Thymus (tissue), 11 donors: ENCODE data around the gene SLC25A42. TPM values are rescaled to one million over a fixed set of nuclear protein-coding genes. Genes with fewer than 3 reads are reported as not detected.
"Not testable (repeated sequence)": the region's sequence is repeated elsewhere in the genome, so short reads cannot be mapped to it uniquely, and the experiment has no call there.

Experiments used
- DNase-seq, 9 donors: peaks; one replicate each; pipeline ENCODE4 v3.0.0-alpha.2; 2013; ENCODE audit warnings: low spot score in 9 of 9, low read depth in 6 of 9, missing footprints in 1 of 9
- H3K27ac ChIP-seq, 2 donors: one replicate each; pipeline ENCODE4 v1.5.1; 2013; ENCODE audit warnings: control low read depth in 1 of 2, low read depth in 1 of 2, low read length in 1 of 2, mild to moderate bottlenecking in 1 of 2, moderate library complexity in 1 of 2
- H3K27me3 ChIP-seq, 2 donors: one replicate each; pipeline ENCODE4 v1.5.1; 2013; ENCODE audit warnings: low read length in 1 of 2; ENCODE audit not compliant: control insufficient read depth in 2 of 2, insufficient read depth in 1 of 2
- H3K36me3 ChIP-seq, 2 donors: one replicate each; pipeline ENCODE4 v1.5.1; 2013; ENCODE audit warnings: low read length in 1 of 2, mild to moderate bottlenecking in 1 of 2, moderate library complexity in 1 of 2; ENCODE audit not compliant: control insufficient read depth in 2 of 2, insufficient read depth in 2 of 2
- H3K4me1 ChIP-seq, 2 donors: one replicate each; pipeline ENCODE4 v1.5.1; 2013; ENCODE audit warnings: low read length in 2 of 2; ENCODE audit not compliant: control insufficient read depth in 2 of 2, insufficient read depth in 2 of 2
- H3K4me3 ChIP-seq, 2 donors: one replicate each; pipeline ENCODE4 v1.5.1; 2013; ENCODE audit warnings: low read length in 2 of 2, control low read depth in 1 of 2, mild to moderate bottlenecking in 1 of 2
- H3K9me3 ChIP-seq, 2 donors: one replicate each; pipeline ENCODE4 v1.5.1; 2013; ENCODE audit warnings: low read length in 1 of 2, mild to moderate bottlenecking in 1 of 2; ENCODE audit not compliant: control insufficient read depth in 2 of 2, insufficient read depth in 1 of 2
- WGBS: extraction: QIAGEN DNeasy Blood & Tissue Kit; methylation state at CpG from one replicate; pipeline ENCODE4 v1.1.7; 2013; 5-methylcytosine and 5-hydroxymethylcytosine counted together
- polyA plus RNA-seq: library from polyadenylated mRNA; stranded (reverse); fragments of 200-250 nt; gene quantifications from one replicate; pipeline ENCODE4 v1.2.3, GENCODE V29; 2013
- total RNA-seq: library from RNA; stranded (reverse); fragments of 120-200 nt; gene quantifications from one replicate; pipeline ENCODE4 v1.2.4, GENCODE V29; 2013
- donor health status: healthy.

SLC25A42 gene
- total and polyA plus RNA-seq, 2 donors = 5.8 to 10.9 TPM

- Histone ChIP-seq H3K36me3 (peaks cover 0 to 8% of the 10 kb centered on the region in 2 donors), H3K9me3 (peaks cover 5 to 21% of the 10 kb centered on the region in 2 donors), H3K27me3 (peaks cover 0 to 2% of the 10 kb centered on the region in 2 donors), H3K27ac (no peak overlapping the region), H3K4me1 (peaks cover 23 to 29% of the 10 kb centered on the region in 2 donors), H3K4me3 (no peak overlapping the region)
- no peak for DNase-seq
- WGBS = 69% methylated on average over 6 of the region's 6 CpGs
These were observed 70.2 kb downstream of the SLC25A42 start for GRCh38 chr19:19133985-19134384.

- Histone ChIP-seq H3K4me3 (no peak overlapping the region), H3K27ac (no peak overlapping the region), H3K9me3 (peaks cover 5 to 21% of the 10 kb centered on the region in 2 donors), H3K27me3 (peaks cover 0 to 2% of the 10 kb centered on the region in 2 donors), H3K36me3 (peaks cover 0 to 6% of the 10 kb centered on the region in 2 donors), H3K4me1 (peaks cover 25 to 31% of the 10 kb centered on the region in 2 donors)
- 20% methylated on average over 21 of the region's 21 CpGs for WGBS
- DNase-seq = peak in 7 of 9 donors; percentile 24 to 82 (median 59)
These were observed 70.9 kb downstream of the SLC25A42 start for GRCh38 chr19:19134687-19135158.

GRCh38 chr19:19135713-19136112, 71.9 kb downstream of the SLC25A42 start:
- not testable (repeated sequence) for H3K4me3 ChIP-seq, DNase-seq, H3K27me3 ChIP-seq, H3K27ac ChIP-seq, H3K36me3 ChIP-seq
- peaks cover 5 to 21% of the 10 kb centered on the region in 2 donors for H3K9me3 ChIP-seq
- WGBS = 93% methylated on average over 6 of the region's 6 CpGs
- H3K4me1 ChIP-seq = peaks cover 25 to 31% of the 10 kb centered on the region in 2 donors

DNA sequence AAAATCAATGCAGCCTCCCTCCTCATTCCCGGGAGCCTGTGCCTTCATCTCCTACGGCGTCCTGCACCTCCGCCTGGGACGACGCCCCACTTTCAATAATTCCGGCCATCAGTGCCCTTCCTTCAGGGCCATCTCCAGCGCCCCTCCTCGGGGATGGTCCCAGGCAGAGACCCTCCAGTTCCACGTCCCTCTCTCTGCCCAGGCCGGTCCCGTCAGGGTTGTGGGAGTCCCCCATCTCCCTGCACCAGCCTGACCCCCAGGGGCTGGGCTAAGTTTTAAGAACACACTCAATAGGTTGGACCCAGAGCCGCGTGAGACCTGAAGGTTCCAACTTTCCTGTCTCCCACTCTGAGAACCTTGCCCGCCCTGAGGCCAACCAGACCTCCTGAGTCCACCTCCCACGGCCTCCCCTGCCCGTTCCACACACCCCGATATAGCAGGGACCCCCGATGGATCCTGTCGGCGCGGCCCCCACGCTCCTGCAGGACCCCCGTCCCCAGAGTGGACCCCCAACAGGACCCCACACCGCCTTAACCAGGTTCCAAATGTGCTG, 73.8 kb downstream of the SLC25A42 start:
- DNase-seq = no peak
- WGBS = 38% methylated on average over 25 of the region's 25 CpGs
- H3K27me3 ChIP-seq = peaks cover 0 to 2% of the 10 kb centered on the region in 2 donors
- H3K27ac ChIP-seq = no peak overlapping the region
- H3K4me3 ChIP-seq = peak overlapping the region; percentile 54 to 69
- peaks cover 25 to 31% of the 10 kb centered on the region in 2 donors for H3K4me1 ChIP-seq
- H3K36me3 ChIP-seq = no peaks in the 10 kb centered on the region
- peaks cover 0 to 11% of the 10 kb centered on the region in 2 donors for H3K9me3 ChIP-seq

- WGBS = 3% methylated on average over 42 of the region's 42 CpGs
- peaks cover 0 to 5% of the 10 kb centered on the region in 2 donors for H3K9me3 ChIP-seq
- no peak within 1 kb of the TSS for H3K27ac ChIP-seq
- H3K4me3 ChIP-seq = peak within 1 kb of the TSS; percentile 54 to 69
- peaks cover 0 to 2% of the 10 kb centered on the region in 2 donors for H3K27me3 ChIP-seq
- peaks cover 25 to 31% of the 10 kb centered on the region in 2 donors for H3K4me1 ChIP-seq
- peak; percentile 93 to 99 (median 98) for DNase-seq
- H3K36me3 ChIP-seq = no peaks in the 10 kb centered on the region
These were observed 74.6 kb downstream of the SLC25A42 start, which contains the start of gene TMEM161A for GRCh38 chr19:19138109-19138981. TSS of gene TMEM161A (minus strand) at chr19:19138478. CDS start at chr19:19138428, 50 bp downstream.

DNA sequence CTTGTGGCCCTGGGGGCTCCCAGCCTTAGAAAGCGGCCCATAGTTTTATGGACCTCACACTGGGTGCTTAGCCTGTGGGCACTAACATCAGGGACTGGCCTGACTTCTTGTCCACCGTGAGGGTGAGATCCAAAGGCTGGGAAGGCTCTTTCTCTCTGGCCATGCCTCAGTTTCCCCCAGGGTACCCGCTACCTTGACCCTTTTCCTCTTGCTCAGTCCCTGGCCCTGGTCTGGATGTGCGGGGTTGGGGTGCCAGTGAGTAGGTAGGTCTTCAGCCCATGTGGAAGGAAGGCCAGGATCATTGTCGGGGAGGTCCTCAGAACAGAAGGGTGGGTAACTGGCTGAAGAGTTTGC, 76.1 kb downstream of the SLC25A42 start:
- WGBS = 49% methylated on average over 5 of the region's 5 CpGs
- no peak for DNase-seq
- H3K9me3 ChIP-seq = peaks cover 0 to 5% of the 10 kb centered on the region in 2 donors
- no peak overlapping the region for H3K27ac ChIP-seq
- H3K4me3 ChIP-seq = no peak overlapping the region
- peaks cover 16 to 20% of the 10 kb centered on the region in 2 donors for H3K4me1 ChIP-seq
- H3K27me3 ChIP-seq = peaks cover 0 to 2% of the 10 kb centered on the region in 2 donors
- H3K36me3 ChIP-seq = no peaks in the 10 kb centered on the region

GRCh38 chr19:19140476-19140875, 76.7 kb downstream of the SLC25A42 start:
- no peak overlapping the region for H3K27ac ChIP-seq
- H3K27me3 ChIP-seq = peaks cover 0 to 2% of the 10 kb centered on the region in 2 donors
- no peaks in the 10 kb centered on the region for H3K36me3 ChIP-seq
- 79% methylated on average over 5 of the region's 5 CpGs for WGBS
- no peak overlapping the region for H3K4me3 ChIP-seq
- peaks cover 13 to 15% of the 10 kb centered on the region in 2 donors for H3K4me1 ChIP-seq
- no peak for DNase-seq
- peaks cover 0 to 5% of the 10 kb centered on the region in 2 donors for H3K9me3 ChIP-seq

- H3K27me3 ChIP-seq = peaks cover 0 to 2% of the 10 kb centered on the region in 2 donors
- H3K9me3 ChIP-seq = peaks cover 0 to 3% of the 10 kb centered on the region in 2 donors
- H3K4me1 ChIP-seq = peaks cover 8 to 16% of the 10 kb centered on the region in 2 donors
- peaks cover 5 to 6% of the 10 kb centered on the region in 2 donors for H3K36me3 ChIP-seq
- DNase-seq = no peak
- WGBS = 97% methylated on average over 12 of the region's 12 CpGs
- H3K4me3 ChIP-seq = no peak overlapping the region
- no peak overlapping the region for H3K27ac ChIP-seq
These were observed 78.6 kb downstream of the SLC25A42 start for GRCh38 chr19:19142347-19142746.

DNA sequence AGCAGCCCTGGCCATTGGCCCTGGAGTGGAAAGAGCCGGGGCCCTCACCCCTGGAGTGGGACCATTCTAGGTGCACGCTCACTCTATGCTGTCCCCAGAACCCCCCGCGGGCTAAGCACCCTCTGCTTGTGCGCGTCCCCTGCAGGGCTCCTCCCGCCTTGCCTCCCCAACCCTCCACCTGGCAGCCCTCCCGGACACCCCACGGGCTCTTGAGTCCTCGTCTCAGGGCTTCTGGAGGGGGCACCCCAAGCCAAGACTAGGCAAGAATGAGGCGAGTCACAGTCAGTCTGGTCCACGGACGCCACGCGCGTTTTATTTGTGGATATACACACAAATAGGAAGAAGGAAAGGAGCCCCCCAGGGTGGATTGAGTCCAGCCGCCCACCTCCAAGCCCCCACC, 81.5 kb downstream of the SLC25A42 start:
- no peaks in the 10 kb centered on the region for H3K27me3 ChIP-seq
- no peak overlapping the region for H3K4me3 ChIP-seq
- no peak overlapping the region for H3K27ac ChIP-seq
- no peaks in the 10 kb centered on the region for H3K9me3 ChIP-seq
- no peak for DNase-seq
- peaks cover 0 to 5% of the 10 kb centered on the region in 2 donors for H3K4me1 ChIP-seq
- peaks cover 17% of the 10 kb centered on the region in 2 donors for H3K36me3 ChIP-seq
- WGBS = 97% methylated on average over 17 of the region's 17 CpGs
